WI38 (cell line): ENCODE results near the gene TMEM225B.
"Not testable (repeated sequence)": the region's sequence is repeated elsewhere in the genome, so short reads cannot be mapped to it uniquely, and the experiment has no call there.

ENCODE experiments used
- H3K4me3 ChIP-seq: 2 replicates; pipeline ENCODE4 v1.5.1; 2011; ENCODE audit warnings: low read depth, mild to moderate bottlenecking, control low read depth, low read length
- CTCF ChIP-seq: IDR thresholded peaks from 2 replicates; pipeline ENCODE4 v1.5.1; 2012; ENCODE audit warnings: low read depth, mild to moderate bottlenecking, control low read depth, low read length

Gene TMEM225B

DNA sequence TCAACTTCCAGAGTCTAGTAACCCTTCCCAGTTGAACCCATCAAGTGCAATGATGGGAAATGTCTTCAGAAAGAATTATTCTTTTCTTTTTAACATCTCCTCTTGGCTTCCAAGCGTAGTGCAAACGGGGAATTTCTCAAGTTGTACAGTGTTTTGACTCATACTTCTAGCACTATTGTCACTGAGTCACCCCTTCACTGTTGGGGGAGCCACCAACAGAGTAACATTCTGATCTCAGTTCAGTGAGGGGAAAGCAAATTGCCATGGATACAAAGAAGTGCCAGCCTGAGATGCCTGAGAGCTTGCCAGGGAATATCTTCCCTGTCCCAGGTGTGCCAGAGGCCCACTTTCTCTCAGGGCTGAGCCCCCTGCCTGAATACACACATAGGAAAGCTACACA lies 50.8 kb downstream of the TMEM225B start:
- no peak for TF ChIP-seq CTCF
- no peak overlapping the region for H3K4me3 ChIP-seq

DNA sequence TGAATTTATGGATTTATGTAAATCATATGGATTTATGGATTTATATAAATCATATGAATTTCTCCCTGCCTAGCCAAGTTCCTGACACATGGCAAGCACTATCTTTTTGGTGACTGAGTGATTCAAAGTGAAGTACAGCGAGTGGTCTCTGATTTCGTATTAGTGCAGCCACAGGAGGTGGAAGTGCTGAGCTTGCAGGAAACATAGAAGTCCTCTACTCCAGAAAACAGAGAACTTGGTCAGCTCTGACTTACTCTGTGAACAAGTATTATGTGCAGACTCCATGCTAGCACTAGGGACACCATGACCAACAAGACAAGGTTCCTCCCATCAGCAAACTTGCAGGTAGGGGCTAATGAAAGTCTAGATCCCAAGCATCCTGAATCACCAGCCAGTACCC lies 53.2 kb downstream of the TMEM225B start:
- TF ChIP-seq CTCF: no peak
- H3K4me3 ChIP-seq: no peak overlapping the region

DNA sequence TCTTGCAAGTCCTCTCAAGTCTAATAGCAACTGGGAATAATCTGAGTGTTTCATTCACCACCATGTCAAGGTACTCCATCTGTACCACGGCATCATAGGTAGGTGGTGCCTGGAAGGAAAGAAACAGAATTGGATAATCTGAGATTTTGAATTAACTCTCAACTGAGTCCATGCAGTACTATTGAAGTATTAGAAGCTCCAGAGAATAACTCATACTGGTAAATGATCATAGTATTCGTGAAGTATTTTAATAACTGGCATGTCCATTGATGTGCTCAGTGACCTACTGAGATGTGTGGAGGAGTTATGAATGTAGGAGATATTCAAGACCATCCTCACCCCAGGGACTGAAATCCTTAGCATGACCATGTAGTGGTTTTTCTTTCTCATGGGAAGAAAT lies 54.6 kb downstream of the TMEM225B start:
- TF ChIP-seq CTCF: no peak
- H3K4me3 ChIP-seq: no peak overlapping the region

DNA sequence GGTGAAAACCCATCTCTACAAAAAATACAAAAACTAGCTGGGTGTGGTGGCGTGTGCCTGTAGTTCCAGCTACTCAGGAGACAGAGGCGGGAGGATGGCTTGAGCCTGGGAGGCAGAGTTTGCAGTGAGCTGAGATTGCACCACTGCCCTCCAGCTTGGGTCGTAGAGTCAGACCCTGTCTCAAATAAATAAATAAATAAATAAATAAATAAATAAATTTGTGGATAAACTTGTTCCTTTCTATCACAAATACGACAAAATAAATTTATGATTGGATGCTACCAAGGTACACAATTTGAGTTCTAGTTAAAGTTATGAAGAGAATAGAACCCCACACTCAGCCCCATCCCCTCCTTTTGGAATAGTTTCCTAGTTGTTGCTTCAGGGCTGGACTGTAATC lies 55.2 kb downstream of the TMEM225B start:
- H3K4me3 ChIP-seq: not testable (repeated sequence)

DNA sequence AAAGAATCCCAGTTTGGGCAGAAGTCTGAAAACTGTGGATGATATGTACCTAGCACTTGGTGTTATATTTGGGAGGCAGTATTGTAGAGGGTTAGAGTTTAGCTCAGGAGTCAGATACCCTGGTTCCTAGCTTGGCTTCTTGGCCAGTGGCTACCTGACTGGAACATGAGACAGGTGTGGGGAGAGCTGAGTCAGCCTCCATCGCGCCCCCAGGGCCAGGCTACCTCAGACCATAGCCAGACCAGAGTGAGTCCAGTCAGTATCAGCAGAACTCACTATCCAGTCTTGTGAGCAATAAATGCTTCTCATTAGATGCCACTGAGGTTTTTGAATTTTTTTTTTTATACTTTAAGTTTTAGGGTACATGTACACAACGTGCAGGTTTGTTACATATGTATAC lies 55.7 kb downstream of the TMEM225B start:
- H3K4me3 ChIP-seq: no peak overlapping the region
- TF ChIP-seq CTCF: no peak

GRCh38 chr7:99654626-99655025 lies 56.6 kb downstream of the TMEM225B start:
- not testable (repeated sequence) for H3K4me3 ChIP-seq

DNA sequence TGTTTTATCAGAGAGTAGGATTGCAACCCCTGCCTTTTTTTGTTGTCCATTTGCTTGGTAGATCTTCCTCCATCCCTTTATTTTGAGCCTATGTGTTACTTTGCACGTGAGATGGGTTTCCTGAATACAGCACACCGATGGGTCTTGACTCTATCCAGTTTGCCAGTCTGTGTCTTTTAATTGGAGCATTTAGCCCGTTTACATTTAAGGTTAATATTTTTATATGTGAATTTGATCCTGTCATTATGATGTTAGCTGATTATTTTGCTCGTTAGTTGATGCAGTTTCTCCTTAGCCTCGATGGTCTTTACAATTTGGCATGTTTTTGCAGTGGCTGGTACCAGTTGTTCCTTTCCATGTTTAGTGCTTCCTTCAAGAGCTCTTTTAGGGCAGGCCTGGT lies 59.8 kb downstream of the TMEM225B start:
- not testable (repeated sequence) for H3K4me3 ChIP-seq
